H9 (cell line): ENCODE results near the gene UNC79. TPM values are rescaled to one million over a fixed set of nuclear protein-coding genes. Genes with fewer than 3 reads are reported as not detected.

Source experiments
- DNase-seq: peaks from one replicate; pipeline ENCODE4 v3.0.0-alpha.2; 2017
- H2AFZ ChIP-seq: one replicate; pipeline ENCODE4 v1.6.1; 2013; ENCODE audit warnings: mild to moderate bottlenecking, low read length, control low read depth, moderate library complexity
- H2AK5ac ChIP-seq: 2 replicates; pipeline ENCODE4 v1.6.1; 2013; ENCODE audit warnings: low read length, control low read depth, mixed read lengths; ENCODE audit not compliant: insufficient read length
- H2BK120ac ChIP-seq: one replicate; pipeline ENCODE4 v1.6.1; 2013; ENCODE audit warnings: low read depth, mild to moderate bottlenecking, low read length, control low read depth, inconsistent platforms; ENCODE audit not compliant: poor library complexity, severe bottlenecking
- H2BK12ac ChIP-seq: 2 replicates; pipeline ENCODE4 v1.6.1; 2013; ENCODE audit warnings: low read length, control low read depth, mixed read lengths, low read depth; ENCODE audit not compliant: insufficient read length
- H2BK15ac ChIP-seq: 2 replicates; pipeline ENCODE4 v1.6.1; 2013; ENCODE audit warnings: low read depth, low read length, control low read depth
- H2BK20ac ChIP-seq: one replicate; pipeline ENCODE4 v1.6.1; 2013; ENCODE audit warnings: low read depth, mild to moderate bottlenecking, low read length, control low read depth, inconsistent platforms; ENCODE audit not compliant: poor library complexity, severe bottlenecking
- H2BK5ac ChIP-seq: 2 replicates; pipeline ENCODE4 v1.6.1; 2013; ENCODE audit warnings: low read length, control low read depth, mixed read lengths; ENCODE audit not compliant: insufficient read length
- H3K14ac ChIP-seq: 2 replicates; pipeline ENCODE4 v1.6.1; 2013; ENCODE audit warnings: low read length, control low read depth; ENCODE audit not compliant: insufficient read depth
- H3K18ac ChIP-seq: 2 replicates; pipeline ENCODE4 v1.6.1; 2013; ENCODE audit warnings: low read depth, mild to moderate bottlenecking, mixed read lengths, low read length, control low read depth; ENCODE audit not compliant: insufficient read length
- H3K23ac ChIP-seq: 2 replicates; pipeline ENCODE4 v1.6.1; 2013; ENCODE audit warnings: low read length, control low read depth, mixed read lengths, low read depth; ENCODE audit not compliant: insufficient read length
- H3K23me2 ChIP-seq: 2 replicates; pipeline ENCODE4 v1.6.1; 2013; ENCODE audit warnings: low read depth, mild to moderate bottlenecking, mixed read lengths, low read length, control low read depth; ENCODE audit not compliant: insufficient read length, poor library complexity, severe bottlenecking
- H3K27ac ChIP-seq: 2 replicates; pipeline ENCODE4 v1.5.1; 2013; ENCODE audit warnings: low read length, control low read depth, mixed read lengths, low read depth; ENCODE audit not compliant: insufficient read length
- H3K27me3 ChIP-seq: 2 replicates; pipeline ENCODE4 v1.6.1; 2013; ENCODE audit warnings: low read length, control low read depth, inconsistent platforms; ENCODE audit not compliant: insufficient read depth
- H3K4ac ChIP-seq: 2 replicates; pipeline ENCODE4 v1.6.1; 2013; ENCODE audit warnings: low read depth, mild to moderate bottlenecking, control low read depth, inconsistent platforms, low read length, moderate library complexity
- H3K4me1 ChIP-seq: 2 replicates; pipeline ENCODE4 v1.6.1; 2013; ENCODE audit warnings: low read length, control low read depth, inconsistent platforms; ENCODE audit not compliant: insufficient read depth
- H3K4me2 ChIP-seq: 2 replicates; pipeline ENCODE4 v1.6.1; 2013; ENCODE audit warnings: low read length, control low read depth, mixed read lengths; ENCODE audit not compliant: insufficient read length, insufficient read depth
- H3K56ac ChIP-seq: 2 replicates; pipeline ENCODE4 v1.6.1; 2013; ENCODE audit warnings: low read depth, mild to moderate bottlenecking, mixed read lengths, low read length, control low read depth; ENCODE audit not compliant: insufficient read length
- H3K79me1 ChIP-seq: 2 replicates; pipeline ENCODE4 v1.6.1; 2013; ENCODE audit warnings: low read depth, mild to moderate bottlenecking, moderate library complexity, low read length, control low read depth, inconsistent platforms; ENCODE audit not compliant: insufficient read depth, poor library complexity, severe bottlenecking
- H3K79me2 ChIP-seq: 2 replicates; pipeline ENCODE4 v1.6.1; 2013; ENCODE audit warnings: low read length, control low read depth, inconsistent platforms; ENCODE audit not compliant: insufficient read depth
- H3K9ac ChIP-seq: 2 replicates; pipeline ENCODE4 v1.6.1; 2013; ENCODE audit warnings: low read length, control low read depth, mixed read lengths; ENCODE audit not compliant: insufficient read length; ENCODE audit errors: extremely low read depth
- H3K9me3 ChIP-seq: one replicate; pipeline ENCODE4 v1.6.1; 2013; ENCODE audit warnings: low read depth, low read length, inconsistent platforms; ENCODE audit not compliant: control insufficient read depth
- H3T11ph ChIP-seq: one replicate; pipeline ENCODE4 v1.6.1; 2013; ENCODE audit warnings: mild to moderate bottlenecking, low read length, control low read depth, inconsistent platforms
- H4K20me1 ChIP-seq: one replicate; pipeline ENCODE4 v1.6.1; 2013; ENCODE audit not compliant: control insufficient read depth, insufficient read length, insufficient read depth
- H4K5ac ChIP-seq: 2 replicates; pipeline ENCODE4 v1.6.1; 2013; ENCODE audit warnings: low read depth, mild to moderate bottlenecking, mixed read lengths, low read length, control low read depth; ENCODE audit not compliant: insufficient read length
- H4K8ac ChIP-seq: replicated peaks from 2 replicates; pipeline ENCODE4 v1.6.1; 2013; ENCODE audit warnings: low read length, control low read depth, mixed read lengths, low read depth; ENCODE audit not compliant: insufficient read length
- H4K91ac ChIP-seq: 2 replicates; pipeline ENCODE4 v1.6.1; 2013; ENCODE audit warnings: low read depth, mild to moderate bottlenecking, moderate library complexity, mixed read lengths, low read length, control low read depth; ENCODE audit not compliant: insufficient read length
- H3K27ac Mint-ChIP-seq, 3 experiments: 2 replicates in 2 of 3; 3 replicates in 1 of 3; pipeline ENCODE4 v1.8.0; 2020 to 2021; ENCODE audit warnings: mixed read lengths in 3 of 3, mild to moderate bottlenecking in 1 of 3, moderate library complexity in 1 of 3
- H3K27me3 Mint-ChIP-seq: 2 replicates; pipeline ENCODE4 v1.8.0; 2021; ENCODE audit warnings: low read depth, mild to moderate bottlenecking, moderate library complexity, mixed read lengths
- H3K36me3 Mint-ChIP-seq, 3 experiments: 2 replicates in 2 of 3; 3 replicates in 1 of 3; pipeline ENCODE4 v1.8.0; 2020 to 2021; ENCODE audit warnings: low read depth in 3 of 3, mixed read lengths in 3 of 3; ENCODE audit not compliant: insufficient read depth in 1 of 3
- H3K4me1 Mint-ChIP-seq, 2 experiments: 2 replicates each; pipeline ENCODE4 v1.8.0; 2020; ENCODE audit warnings: mixed read lengths in 2 of 2
- H3K4me3 Mint-ChIP-seq, 2 experiments: 2 replicates in 1 of 2; 3 replicates in 1 of 2; pipeline ENCODE4 v1.8.0; 2020 to 2021; ENCODE audit warnings: mild to moderate bottlenecking in 2 of 2, mixed read lengths in 2 of 2, moderate library complexity in 1 of 2
- H3K9me3 Mint-ChIP-seq, 2 experiments: 2 replicates in 1 of 2; 3 replicates in 1 of 2; pipeline ENCODE4 v1.8.0; 2020; ENCODE audit warnings: mild to moderate bottlenecking in 2 of 2, mixed read lengths in 2 of 2, moderate library complexity in 1 of 2
- WGBS: extraction: QIAGEN DNeasy Blood & Tissue Kit; methylation state at CpG from one replicate; pipeline ENCODE4 v1.1.7; 2013; ENCODE audit warnings: missing lambda C conversion rate, low lambda C conversion rate, mixed read lengths; ENCODE audit not compliant: insufficient read length; ENCODE audit errors: extremely low coverage; 5-methylcytosine and 5-hydroxymethylcytosine counted together
- total RNA-seq: library from RNA; stranded (reverse); gene quantifications from 2 replicates; pipeline ENCODE4 v1.2.1, GENCODE V29; 2021
- TF ChIP-seq, protein P1 (sequence below): fragments of 200-600 bp; sonication (generic); conservative IDR thresholded peaks from 3 replicates; pipeline ENCODE4 v1.8.0; 2021; ENCODE audit warnings: antibody characterized with exemption, mild to moderate bottlenecking

UNC79 gene
- total RNA-seq, 1 experiment from 2014 or later, result 3.0 TPM

DNA sequence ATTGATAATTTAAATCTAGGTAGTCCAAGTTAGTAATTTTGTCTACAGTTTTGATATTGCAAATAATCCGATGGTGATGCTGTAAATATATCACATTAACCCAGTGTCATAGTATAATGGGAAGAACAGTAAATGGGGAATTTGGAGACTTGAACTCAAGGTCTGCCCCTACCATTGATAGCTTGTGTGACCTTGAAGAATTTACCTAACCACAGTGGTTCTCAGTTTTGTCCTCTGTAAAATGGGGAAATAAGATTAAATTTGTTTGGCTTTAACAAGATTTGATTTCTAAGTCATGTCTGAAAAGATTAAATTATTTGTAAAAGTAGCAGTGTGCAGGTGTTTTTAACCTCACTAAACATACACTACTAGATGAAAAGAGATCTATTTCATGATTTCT, 100.9 kb downstream of the UNC79 start:
- no peaks in the 10 kb centered on the region for H3K23me2 ChIP-seq
- H3K18ac ChIP-seq, result no peak overlapping the region
- H2BK120ac ChIP-seq, result no peak overlapping the region
- H2BK5ac ChIP-seq, result no peak overlapping the region
- no peak overlapping the region for H3K4ac ChIP-seq
- H3K56ac ChIP-seq, result no peak overlapping the region
- WGBS, result no CpG with 5 or more reads among the region's 1 CpG
- Mint-ChIP-seq H3K4me3 (no peak overlapping the region), H3K4me1 (peaks cover 6 to 10% of the 10 kb centered on the region in 2 experiments), H3K36me3 (no peaks in the 10 kb centered on the region), H3K27ac (no peak overlapping the region), H3K27me3 (no peaks in the 10 kb centered on the region), H3K9me3 (no peaks in the 10 kb centered on the region)
- no peak overlapping the region for H3T11ph ChIP-seq
- no peak overlapping the region for H4K91ac ChIP-seq
- no peaks in the 10 kb centered on the region for H3K27me3 ChIP-seq
- H3K9me3 ChIP-seq, result no peaks in the 10 kb centered on the region
- no peak overlapping the region for H3K9ac ChIP-seq
- H3K79me1 ChIP-seq, result no peaks in the 10 kb centered on the region
- H4K20me1 ChIP-seq, result no peaks in the 10 kb centered on the region
- no peak for DNase-seq
- H3K79me2 ChIP-seq, result no peaks in the 10 kb centered on the region
- no peak overlapping the region for H3K4me2 ChIP-seq
- no peak overlapping the region for H4K5ac ChIP-seq
- TF ChIP-seq, protein P1, sequence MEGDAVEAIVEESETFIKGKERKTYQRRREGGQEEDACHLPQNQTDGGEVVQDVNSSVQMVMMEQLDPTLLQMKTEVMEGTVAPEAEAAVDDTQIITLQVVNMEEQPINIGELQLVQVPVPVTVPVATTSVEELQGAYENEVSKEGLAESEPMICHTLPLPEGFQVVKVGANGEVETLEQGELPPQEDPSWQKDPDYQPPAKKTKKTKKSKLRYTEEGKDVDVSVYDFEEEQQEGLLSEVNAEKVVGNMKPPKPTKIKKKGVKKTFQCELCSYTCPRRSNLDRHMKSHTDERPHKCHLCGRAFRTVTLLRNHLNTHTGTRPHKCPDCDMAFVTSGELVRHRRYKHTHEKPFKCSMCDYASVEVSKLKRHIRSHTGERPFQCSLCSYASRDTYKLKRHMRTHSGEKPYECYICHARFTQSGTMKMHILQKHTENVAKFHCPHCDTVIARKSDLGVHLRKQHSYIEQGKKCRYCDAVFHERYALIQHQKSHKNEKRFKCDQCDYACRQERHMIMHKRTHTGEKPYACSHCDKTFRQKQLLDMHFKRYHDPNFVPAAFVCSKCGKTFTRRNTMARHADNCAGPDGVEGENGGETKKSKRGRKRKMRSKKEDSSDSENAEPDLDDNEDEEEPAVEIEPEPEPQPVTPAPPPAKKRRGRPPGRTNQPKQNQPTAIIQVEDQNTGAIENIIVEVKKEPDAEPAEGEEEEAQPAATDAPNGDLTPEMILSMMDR, result no peak
- H2AK5ac ChIP-seq, result no peak overlapping the region
- H4K8ac ChIP-seq, result no peak overlapping the region
- no peak overlapping the region for H2BK15ac ChIP-seq
- H3K14ac ChIP-seq, result no peak overlapping the region
- no peak overlapping the region for H2BK12ac ChIP-seq
- no peak overlapping the region for H2AFZ ChIP-seq
- H3K23ac ChIP-seq, result no peak overlapping the region
- H3K4me1 ChIP-seq, result no peaks in the 10 kb centered on the region
- no peak overlapping the region for H2BK20ac ChIP-seq
- H3K27ac ChIP-seq, result no peak overlapping the region
